CD4-positive, alpha-beta T cell treated with Interleukin-2 at 100 ng/mL for 4 hours (primary cell): ENCODE measurements around the gene ZNF514.

Experiments
- DNase-seq: peaks from one replicate; pipeline ENCODE4 v3.0.0-alpha.2; 2020; ENCODE audit warnings: low spot score

Gene ZNF514

DNA sequence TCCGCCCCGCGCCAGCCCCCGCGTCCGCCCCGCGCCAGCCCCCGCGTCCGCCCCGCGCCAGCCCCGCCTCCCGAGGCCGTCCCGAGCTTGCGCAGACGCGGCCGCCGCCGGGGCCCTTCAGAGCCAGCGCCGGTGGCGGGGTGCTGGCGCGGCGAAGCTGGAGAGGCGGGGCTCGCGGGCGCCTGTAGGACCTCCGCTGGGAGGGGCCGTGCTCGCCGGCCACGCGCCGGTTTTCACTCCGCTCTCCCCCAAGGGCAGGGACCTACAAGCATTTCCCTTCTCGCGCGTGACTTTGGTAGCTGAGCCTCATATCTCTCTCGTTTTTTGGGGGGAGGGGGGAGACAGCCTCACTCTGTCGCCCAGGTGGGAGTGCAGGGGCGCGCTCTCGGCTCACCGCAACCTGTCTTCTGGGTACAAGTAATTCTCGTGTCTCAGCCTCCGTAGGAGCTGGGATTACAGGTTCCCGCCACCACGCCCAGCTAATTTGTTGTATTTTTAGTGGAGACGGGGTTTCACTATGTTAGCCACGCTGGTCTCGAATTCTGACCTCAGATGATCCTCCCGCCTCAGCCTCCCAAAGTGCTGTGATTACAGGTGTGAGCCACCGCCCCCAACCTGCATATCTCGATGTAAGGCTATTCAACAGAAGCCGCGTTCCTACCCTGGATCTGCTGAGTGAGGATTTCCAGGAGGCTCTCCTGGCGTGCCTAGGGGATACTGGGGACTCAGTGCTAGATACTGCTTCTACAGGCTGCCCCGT, at the start of gene ZNF514:
TSS of gene ZNF514 (minus strand) at position 159 of the 760 bp plus-strand sequence. CDS start 6,595 bp downstream, outside the sequence.
- peak; percentile 76 for DNase-seq

- DNase-seq = no peak
Measured at GRCh38 chr2:95208106-95208505, 48.5 kb upstream of the ZNF514 start.

- DNase-seq = peak; percentile 83
Measured at GRCh38 chr2:95207111-95207961, 47.7 kb upstream of the ZNF514 start, which contains the start of gene ZNF892. TSS of gene ZNF892 (plus strand) at chr2:95207521. CDS start at chr2:95207816, 295 bp downstream.

GRCh38 chr2:95206096-95206495, 46.4 kb upstream of the ZNF514 start:
- no peak for DNase-seq

GRCh38 chr2:95204396-95204795, 44.7 kb upstream of the ZNF514 start:
- DNase-seq = no peak

DNA sequence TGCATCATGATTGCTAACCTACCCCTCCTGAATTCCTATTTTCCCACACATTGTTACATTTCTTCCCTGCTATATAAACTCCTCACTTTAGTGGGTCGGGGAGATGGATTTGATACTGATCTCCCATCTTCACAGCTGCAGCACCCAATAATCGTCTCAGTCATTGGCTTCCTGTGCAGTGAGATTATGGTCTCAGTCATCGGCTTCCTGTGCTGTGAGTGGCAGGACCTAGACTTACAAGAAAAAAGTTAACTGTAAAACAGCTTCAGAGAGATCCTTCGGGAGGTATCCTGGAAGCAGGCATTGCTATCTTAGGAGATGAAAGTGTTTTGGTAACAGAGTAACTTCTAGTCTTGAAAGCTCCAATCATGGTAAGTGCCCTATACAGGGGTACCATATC, 44.3 kb upstream of the ZNF514 start:
- DNase-seq = no peak

DNA sequence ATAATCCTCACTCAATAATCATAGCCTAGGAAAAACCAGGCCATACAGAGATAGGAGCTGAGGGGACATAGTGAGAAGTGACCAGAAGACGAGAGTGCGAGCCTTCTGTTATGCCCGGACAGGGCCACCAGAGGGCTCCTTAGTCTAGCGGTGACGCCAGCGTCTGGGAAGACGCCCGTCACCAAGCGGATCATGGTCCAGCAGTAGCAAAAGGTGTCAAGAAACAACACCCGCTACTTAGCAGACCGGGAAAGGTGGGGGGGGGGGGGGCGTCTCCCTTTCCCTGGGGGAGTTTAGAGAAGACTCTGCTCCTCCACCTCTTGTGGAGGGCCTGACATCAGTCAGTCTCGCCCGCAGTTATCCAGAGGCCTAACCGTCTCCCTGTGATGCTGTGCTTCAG, 33.3 kb upstream of the ZNF514 start:
- peak; percentile 45 for DNase-seq

GRCh38 chr2:95185973-95186372, 26.3 kb upstream of the ZNF514 start:
- no peak for DNase-seq

- DNase-seq = no peak
Measured at GRCh38 chr2:95185197-95185596, 25.5 kb upstream of the ZNF514 start.

DNA sequence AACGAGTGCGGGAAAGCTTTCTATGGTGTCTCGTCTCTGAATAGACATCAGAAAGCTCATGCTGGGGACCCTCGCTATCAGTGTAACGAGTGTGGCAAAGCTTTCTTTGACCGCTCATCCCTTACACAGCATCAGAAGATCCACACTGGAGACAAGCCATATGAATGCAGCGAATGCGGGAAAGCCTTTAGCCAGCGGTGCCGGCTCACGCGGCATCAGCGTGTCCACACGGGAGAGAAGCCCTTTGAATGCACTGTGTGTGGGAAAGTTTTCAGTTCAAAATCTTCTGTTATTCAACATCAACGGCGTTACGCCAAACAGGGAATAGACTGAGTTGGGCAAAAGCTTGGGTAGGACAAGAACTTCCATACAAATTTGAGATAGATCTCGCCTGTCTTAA, 22.1 kb upstream of the ZNF514 start:
- no peak for DNase-seq

- no peak for DNase-seq
Measured at GRCh38 chr2:95179451-95179850, 19.8 kb upstream of the ZNF514 start.

DNA sequence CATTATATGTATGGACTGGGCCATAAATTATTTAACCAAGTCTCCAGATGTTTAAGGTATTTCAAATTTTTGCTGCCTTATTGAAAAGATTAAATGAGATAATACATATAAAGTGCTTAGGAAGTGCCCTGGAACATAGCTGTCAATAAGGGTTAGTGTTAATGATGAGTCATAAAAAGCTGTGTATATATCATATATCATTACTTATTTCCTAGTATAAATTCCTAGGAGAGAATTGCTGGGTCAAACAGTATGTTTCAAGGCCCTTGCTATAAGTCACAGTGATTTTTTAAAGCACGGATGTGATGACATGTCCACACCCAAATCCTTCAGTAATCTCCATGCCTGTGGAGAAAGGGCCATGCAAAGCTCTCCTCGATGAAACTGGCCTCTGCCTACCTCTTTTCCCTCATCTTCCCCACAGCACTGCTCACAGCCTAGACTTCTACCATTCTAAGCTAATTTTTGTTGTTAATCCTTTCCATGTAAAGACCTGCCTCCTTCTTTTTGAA, 14.4 kb upstream of the ZNF514 start:
- DNase-seq = no peak

- no peak for DNase-seq
Measured at GRCh38 chr2:95171902-95172301, 12.3 kb upstream of the ZNF514 start.

GRCh38 chr2:95166065-95166763, 6.6 kb upstream of the ZNF514 start:
- no peak for DNase-seq

GRCh38 chr2:95165371-95166064, 5.9 kb upstream of the ZNF514 start, which contains the start of gene ZNF2:
TSS of gene ZNF2 (plus strand) at chr2:95165809. CDS start at chr2:95176227, 10,418 bp downstream.
- DNase-seq = peak; percentile 97

- no peak for DNase-seq
Measured at GRCh38 chr2:95165030-95165370, 5.4 kb upstream of the ZNF514 start.

DNA sequence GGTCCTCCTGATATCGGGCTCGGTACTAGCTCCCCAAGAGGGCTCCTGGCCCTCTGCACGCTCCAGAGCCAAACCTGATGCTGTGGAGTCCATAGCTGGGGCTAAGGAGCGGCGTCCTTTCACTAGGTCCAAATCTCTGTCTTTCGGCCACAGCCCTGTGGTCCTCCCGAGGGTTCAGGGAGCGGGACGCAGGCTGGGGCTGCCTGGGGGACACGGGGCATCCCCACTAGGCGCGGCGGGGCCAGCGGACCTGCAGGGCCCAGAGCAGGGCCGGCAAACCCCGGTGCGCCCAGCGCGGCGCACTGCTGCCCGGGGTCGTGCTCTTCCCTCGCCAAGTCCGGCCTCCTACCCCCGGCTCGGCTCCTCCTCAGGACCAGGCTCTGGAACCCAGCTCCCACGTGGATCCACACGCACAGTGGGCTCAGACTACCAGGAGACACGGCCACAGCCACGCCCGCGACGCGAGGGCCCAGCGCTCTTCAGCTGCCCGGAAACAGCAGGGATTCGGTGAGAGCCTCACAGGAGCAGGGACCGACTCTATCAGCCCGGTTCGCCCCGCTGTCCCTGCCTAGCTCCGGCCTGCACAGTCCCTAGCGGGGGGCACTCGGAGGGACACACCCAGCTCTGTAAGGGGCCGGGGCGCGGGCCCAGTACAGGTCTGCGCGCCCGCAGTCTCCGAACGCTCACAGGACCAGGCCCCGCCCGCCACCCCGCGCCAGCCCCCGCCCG, 593 bp downstream of the ZNF514 start:
- DNase-seq = peak; percentile 32

DNA sequence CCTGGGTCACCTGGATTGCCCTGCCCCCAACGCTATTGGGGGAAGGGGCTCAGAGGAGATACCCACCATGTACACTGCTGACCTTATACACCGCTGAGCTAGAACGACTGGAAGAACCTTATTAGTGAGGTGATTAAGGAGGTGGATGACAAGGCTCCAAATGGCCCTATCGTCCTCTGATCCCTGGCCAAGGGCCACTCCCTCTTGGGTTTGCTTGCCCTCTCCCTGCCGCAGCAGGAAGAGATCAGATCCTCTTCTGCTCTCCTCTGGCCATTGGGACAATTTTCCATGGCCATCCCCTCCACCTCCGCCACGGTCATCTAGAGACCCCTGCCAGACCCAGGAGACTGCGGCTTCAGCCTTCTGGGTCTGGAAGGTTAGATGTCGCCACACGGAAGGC, 1.2 kb downstream of the ZNF514 start:
- DNase-seq = no peak

DNA sequence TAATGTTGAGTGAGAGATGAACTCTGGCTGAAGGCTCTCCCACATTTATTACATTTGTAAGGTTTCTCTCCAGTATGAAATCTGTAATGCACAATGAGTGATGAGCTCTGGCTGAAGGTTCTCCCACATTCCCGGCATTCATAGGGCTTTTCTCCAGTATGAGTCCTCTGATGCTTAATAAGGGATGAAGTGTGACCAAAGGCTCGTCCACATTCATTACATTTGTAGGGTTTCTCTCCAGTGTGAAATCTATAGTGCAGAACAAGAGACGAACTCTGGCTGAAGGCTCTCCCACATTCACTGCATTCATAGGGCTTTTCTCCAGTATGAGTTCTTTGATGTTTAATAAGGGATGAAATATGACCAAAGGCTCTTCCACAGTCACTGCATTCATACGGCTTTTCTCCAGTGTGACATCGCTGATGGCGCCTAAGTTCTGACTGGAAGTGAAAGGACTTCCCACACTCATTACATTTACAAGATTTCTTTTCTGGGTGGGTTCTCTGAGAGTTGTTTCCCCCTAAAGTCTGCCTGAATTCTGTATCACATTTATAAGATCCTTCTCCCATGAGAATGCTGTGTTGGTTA, 10.2 kb downstream of the ZNF514 start:
- no peak for DNase-seq

GRCh38 chr2:95143838-95144237, 15.8 kb downstream of the ZNF514 start:
- no peak for DNase-seq

DNA sequence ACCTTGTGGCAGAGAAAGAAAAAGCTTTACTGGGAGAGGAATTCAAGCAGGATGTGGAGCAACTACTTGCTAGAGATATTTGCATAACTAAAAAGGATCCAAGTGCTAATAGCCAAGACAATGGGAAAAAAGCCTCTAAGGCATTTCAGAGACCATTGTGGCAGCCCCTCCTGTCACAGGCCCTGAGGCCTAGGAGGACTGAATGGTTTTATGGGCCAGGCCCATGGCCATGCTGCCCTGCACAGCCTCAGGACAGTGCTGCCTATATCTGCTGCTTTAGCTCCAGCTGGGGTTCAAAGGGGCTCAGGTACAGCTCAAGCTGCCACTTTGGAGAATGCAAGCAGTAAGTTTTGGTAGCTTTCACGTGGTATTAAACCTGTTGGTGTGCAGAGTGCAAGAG, 20.9 kb downstream of the ZNF514 start:
- no peak for DNase-seq
